ENCODE results near the gene FOXO1.

- TF ChIP-seq EP300 (IDR thresholded peaks at IDR 0.05; ENCODE audit: borderline replicate concordance) (no peak), TAF1 (IDR thresholded peaks at IDR 0.05; ENCODE audit: low read depth) (no peak), EGR1 (IDR thresholded peaks at IDR 0.05) (no peak), YY1 (IDR thresholded peaks at IDR 0.05; ENCODE audit: low read depth) (no peak), NFIC (IDR thresholded peaks at IDR 0.05) (no peak), CEBPB (IDR thresholded peaks at IDR 0.05) (no peak)
- TF ChIP-seq, protein P1, sequence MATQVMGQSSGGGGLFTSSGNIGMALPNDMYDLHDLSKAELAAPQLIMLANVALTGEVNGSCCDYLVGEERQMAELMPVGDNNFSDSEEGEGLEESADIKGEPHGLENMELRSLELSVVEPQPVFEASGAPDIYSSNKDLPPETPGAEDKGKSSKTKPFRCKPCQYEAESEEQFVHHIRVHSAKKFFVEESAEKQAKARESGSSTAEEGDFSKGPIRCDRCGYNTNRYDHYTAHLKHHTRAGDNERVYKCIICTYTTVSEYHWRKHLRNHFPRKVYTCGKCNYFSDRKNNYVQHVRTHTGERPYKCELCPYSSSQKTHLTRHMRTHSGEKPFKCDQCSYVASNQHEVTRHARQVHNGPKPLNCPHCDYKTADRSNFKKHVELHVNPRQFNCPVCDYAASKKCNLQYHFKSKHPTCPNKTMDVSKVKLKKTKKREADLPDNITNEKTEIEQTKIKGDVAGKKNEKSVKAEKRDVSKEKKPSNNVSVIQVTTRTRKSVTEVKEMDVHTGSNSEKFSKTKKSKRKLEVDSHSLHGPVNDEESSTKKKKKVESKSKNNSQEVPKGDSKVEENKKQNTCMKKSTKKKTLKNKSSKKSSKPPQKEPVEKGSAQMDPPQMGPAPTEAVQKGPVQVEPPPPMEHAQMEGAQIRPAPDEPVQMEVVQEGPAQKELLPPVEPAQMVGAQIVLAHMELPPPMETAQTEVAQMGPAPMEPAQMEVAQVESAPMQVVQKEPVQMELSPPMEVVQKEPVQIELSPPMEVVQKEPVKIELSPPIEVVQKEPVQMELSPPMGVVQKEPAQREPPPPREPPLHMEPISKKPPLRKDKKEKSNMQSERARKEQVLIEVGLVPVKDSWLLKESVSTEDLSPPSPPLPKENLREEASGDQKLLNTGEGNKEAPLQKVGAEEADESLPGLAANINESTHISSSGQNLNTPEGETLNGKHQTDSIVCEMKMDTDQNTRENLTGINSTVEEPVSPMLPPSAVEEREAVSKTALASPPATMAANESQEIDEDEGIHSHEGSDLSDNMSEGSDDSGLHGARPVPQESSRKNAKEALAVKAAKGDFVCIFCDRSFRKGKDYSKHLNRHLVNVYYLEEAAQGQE (IDR thresholded peaks at IDR 0.05; ENCODE audit: low read depth): no peak
These were observed 8.5 kb downstream of the FOXO1 start for GRCh38 chr13:40657951-40658350.
